HAP-1 (cell line): ENCODE results near the gene LNX2.
"Not testable (repeated sequence)": the region's sequence is repeated elsewhere in the genome, so short reads cannot be mapped to it uniquely, and the experiment has no call there.

ENCODE experiments used
- DNase-seq, 2 experiments: peaks; one replicate each; pipeline ENCODE4 v3.0.0-alpha.2; 2016 to 2020; ENCODE audit warnings: low spot score in 2 of 2
- H3K27me3 ChIP-seq: fragments of 250-450 bp; sonication (Bioruptor Pico); 2 replicates; pipeline ENCODE4 v1.5.1; 2020; ENCODE audit warnings: low read depth, mild to moderate bottlenecking, moderate library complexity
- H3K36me3 ChIP-seq: fragments of 250-450 bp; sonication (Bioruptor Pico); replicated peaks from 2 replicates; pipeline ENCODE4 v1.5.1; 2020; ENCODE audit warnings: mild to moderate bottlenecking
- H3K4me1 ChIP-seq: fragments of 250-450 bp; sonication (Bioruptor Pico); 2 replicates; pipeline ENCODE4 v1.5.1; 2020; ENCODE audit warnings: mild to moderate bottlenecking
- H3K4me3 ChIP-seq: fragments of 250-450 bp; sonication (Bioruptor Pico); 2 replicates; pipeline ENCODE4 v1.5.1; 2020; ENCODE audit warnings: mild to moderate bottlenecking, moderate library complexity
- H3K9me3 ChIP-seq: fragments of 250-450 bp; sonication (Bioruptor Pico); 2 replicates; pipeline ENCODE4 v1.5.1; 2020; ENCODE audit warnings: mild to moderate bottlenecking, moderate library complexity
- in situ Hi-C: fragments of 300-500 bp; cut with MboI; formaldehyde crosslinking; loops from 3 replicates; pipeline ENCODE4 v1.14.3; 2020; ENCODE audit warnings: low sequenced_read_pairs, inconsistent platforms, mixed read lengths

LNX2 gene

GRCh38 chr13:27632214-27632613 is 11.9 kb upstream of the LNX2 start:
- no peak for DNase-seq
- in situ Hi-C loops, result no loop called here
- Histone ChIP-seq H3K4me1 (peaks cover 8% of the 10 kb centered on the region), H3K36me3 (peaks cover 7% of the 10 kb centered on the region), H3K27me3 (no peaks in the 10 kb centered on the region), H3K9me3 (no peaks in the 10 kb centered on the region), H3K4me3 (no peak overlapping the region)

- in situ Hi-C loops, result no loop called here
- peaks cover 7% of the 10 kb centered on the region for H3K36me3 ChIP-seq
- H3K4me3 ChIP-seq, result no peak overlapping the region
Measured at GRCh38 chr13:27631665-27632064, 11.3 kb upstream of the LNX2 start.

GRCh38 chr13:27631156-27631555 is 10.8 kb upstream of the LNX2 start:
- DNase-seq, result no peak
- H3K36me3 ChIP-seq, result peaks cover 7% of the 10 kb centered on the region
- in situ Hi-C loops, result no loop called here
- H3K27me3 ChIP-seq, result no peaks in the 10 kb centered on the region
- no peaks in the 10 kb centered on the region for H3K9me3 ChIP-seq
- H3K4me1 ChIP-seq, result peaks cover 7% of the 10 kb centered on the region
- H3K4me3 ChIP-seq, result no peak overlapping the region

More at GRCh38 chr13:27631665-27632064, 11.3 kb upstream of the LNX2 start:
- Histone ChIP-seq H3K27me3 (no peaks in the 10 kb centered on the region), H3K4me1 (peaks cover 7% of the 10 kb centered on the region), H3K9me3 (no peaks in the 10 kb centered on the region)
- DNase-seq, result no peak

- H3K4me3 ChIP-seq, H3K36me3 ChIP-seq, H3K27me3 ChIP-seq, H3K9me3 ChIP-seq, DNase-seq, in situ Hi-C loops: not testable (repeated sequence)
- H3K4me1 ChIP-seq, result peaks cover 16% of the 10 kb centered on the region
Measured at GRCh38 chr13:27628766-27629165, 8.4 kb upstream of the LNX2 start.

GRCh38 chr13:27628081-27628480 is 7.8 kb upstream of the LNX2 start:
- no peak for DNase-seq
- peaks cover 23% of the 10 kb centered on the region for H3K4me1 ChIP-seq
- in situ Hi-C loops, result no loop called here
- H3K36me3 ChIP-seq, result peaks cover 17% of the 10 kb centered on the region
- no peaks in the 10 kb centered on the region for H3K9me3 ChIP-seq
- no peak overlapping the region for H3K4me3 ChIP-seq
- H3K27me3 ChIP-seq, result no peaks in the 10 kb centered on the region

- Histone ChIP-seq H3K9me3 (no peaks in the 10 kb centered on the region), H3K4me1 (peaks cover 29% of the 10 kb centered on the region), H3K4me3 (no peak overlapping the region), H3K27me3 (no peaks in the 10 kb centered on the region), H3K36me3 (peaks cover 22% of the 10 kb centered on the region)
- no peak for DNase-seq
- in situ Hi-C loops, result no loop called here
Measured at GRCh38 chr13:27627380-27627779, 7.1 kb upstream of the LNX2 start.

GRCh38 chr13:27625839-27626238 is 5.5 kb upstream of the LNX2 start:
- no peaks in the 10 kb centered on the region for H3K27me3 ChIP-seq
- peaks cover 34% of the 10 kb centered on the region for H3K4me1 ChIP-seq
- no peak for DNase-seq
- no peak overlapping the region for H3K4me3 ChIP-seq
- in situ Hi-C loops, result no loop called here
- no peaks in the 10 kb centered on the region for H3K9me3 ChIP-seq
- H3K36me3 ChIP-seq, result peaks cover 14% of the 10 kb centered on the region

- no peaks in the 10 kb centered on the region for H3K27me3 ChIP-seq
- in situ Hi-C loops, result no loop called here
- no peak for DNase-seq
- peaks cover 36% of the 10 kb centered on the region for H3K4me1 ChIP-seq
- H3K4me3 ChIP-seq, result no peak overlapping the region
- H3K36me3 ChIP-seq, result peaks cover 14% of the 10 kb centered on the region
- no peaks in the 10 kb centered on the region for H3K9me3 ChIP-seq
Measured at GRCh38 chr13:27624071-27624470, 3.7 kb upstream of the LNX2 start.

- Histone ChIP-seq H3K36me3 (peaks cover 14% of the 10 kb centered on the region), H3K4me1 (peaks cover 42% of the 10 kb centered on the region), H3K27me3 (no peaks in the 10 kb centered on the region), H3K9me3 (no peaks in the 10 kb centered on the region), H3K4me3 (peak overlapping the region; percentile 84)
- no peak for DNase-seq
- in situ Hi-C loops, result no loop called here
Measured at GRCh38 chr13:27622881-27623280, 2.6 kb upstream of the LNX2 start.

- peaks cover 14% of the 10 kb centered on the region for H3K36me3 ChIP-seq
- H3K4me1 ChIP-seq, result peaks cover 42% of the 10 kb centered on the region
- H3K27me3 ChIP-seq, result no peaks in the 10 kb centered on the region
- H3K4me3 ChIP-seq, result peak overlapping the region; percentile 84
- H3K9me3 ChIP-seq, result no peaks in the 10 kb centered on the region
- peak in 1 of 2 experiments; percentile 24 for DNase-seq
- in situ Hi-C loops, result no loop called here
Measured at GRCh38 chr13:27622102-27622820, 1.9 kb upstream of the LNX2 start.

- Histone ChIP-seq H3K4me1 (peaks cover 38% of the 10 kb centered on the region), H3K9me3 (no peaks in the 10 kb centered on the region), H3K27me3 (no peaks in the 10 kb centered on the region), H3K36me3 (peaks cover 14% of the 10 kb centered on the region), H3K4me3 (peak within 1 kb of the TSS; percentile 84)
- peak; percentile 65 to 75 for DNase-seq
- in situ Hi-C loops, result no loop called here
Measured at GRCh38 chr13:27621366-27622101, 1.2 kb upstream of the LNX2 start, which contains the start of gene POLR1D. TSS of gene POLR1D (plus strand) at chr13:27621892. CDS start at chr13:27621984, 92 bp downstream.

- H3K9me3 ChIP-seq, result no peaks in the 10 kb centered on the region
- peak in 1 of 2 experiments; percentile 55 for DNase-seq
- peak overlapping the region; percentile 84 for H3K4me3 ChIP-seq
- in situ Hi-C loops, result no loop called here
- peaks cover 33% of the 10 kb centered on the region for H3K4me1 ChIP-seq
- H3K27me3 ChIP-seq, result no peaks in the 10 kb centered on the region
- peaks cover 14% of the 10 kb centered on the region for H3K36me3 ChIP-seq
Measured at GRCh38 chr13:27621116-27621365, 712 bp upstream of the LNX2 start.

GRCh38 chr13:27619728-27620376 is 477 bp downstream of the LNX2 start:
- Histone ChIP-seq H3K36me3 (peaks cover 14% of the 10 kb centered on the region), H3K4me1 (peaks cover 27% of the 10 kb centered on the region), H3K27me3 (no peaks in the 10 kb centered on the region), H3K9me3 (no peaks in the 10 kb centered on the region), H3K4me3 (peak overlapping the region; percentile 84)
- in situ Hi-C loops, result no loop called here
- peak in 1 of 2 experiments; percentile 38 for DNase-seq
